Kidney (tissue), 14 donors: Measurements from ENCODE around the gene ABCB8. TPM values are rescaled to one million over a fixed set of nuclear protein-coding genes. Genes with fewer than 3 reads are reported as not detected.

Experiments used
- DNase-seq, 5 donors: peaks; one replicate each; pipeline ENCODE4 v3.0.0-alpha.2; 2013 to 2020
- FAIRE-seq: peaks from 2 replicates; lab custom pipeline; 2012; peaks lifted over from hg19 to GRCh38; lab: Jason Lieb, UNC
- H3K27ac ChIP-seq, 2 donors: one replicate each; pipeline ENCODE4 v1.7.0; 2013; ENCODE audit warnings: low read depth in 2 of 2, low read length in 2 of 2, inconsistent platforms in 1 of 2
- H3K27me3 ChIP-seq: one replicate; pipeline ENCODE4 v1.7.1; 2013; ENCODE audit warnings: low read length, inconsistent platforms; ENCODE audit not compliant: control insufficient read depth, insufficient read depth
- H3K36me3 ChIP-seq, 3 donors: one replicate each; pipeline versions ENCODE4 v1.7.0 to v1.7.1; 2013; ENCODE audit warnings: low read length in 3 of 3, control low read depth in 1 of 3, inconsistent platforms in 1 of 3; ENCODE audit not compliant: insufficient read depth in 3 of 3, control insufficient read depth in 2 of 3
- H3K4me1 ChIP-seq, 3 donors: one replicate each; pipeline versions ENCODE4 v1.7.0 to v1.7.1; 2013; ENCODE audit warnings: low read length in 3 of 3, inconsistent platforms in 1 of 3, low read depth in 1 of 3; ENCODE audit not compliant: control insufficient read depth in 2 of 3, insufficient read depth in 2 of 3
- H3K4me3 ChIP-seq, 3 donors: one replicate each; pipeline versions ENCODE4 v1.7.0 to v1.8.1; 2013; ENCODE audit warnings: low read length in 3 of 3, control low read depth in 1 of 3, inconsistent platforms in 1 of 3
- H3K9ac ChIP-seq, 3 donors: one replicate each; pipeline versions ENCODE4 v1.7.0 to v1.7.1; 2013; ENCODE audit warnings: low read length in 3 of 3, control low read depth in 1 of 3, inconsistent platforms in 1 of 3
- H3K9me3 ChIP-seq, 3 donors: one replicate each; pipeline versions ENCODE4 v1.7.0 to v1.7.1; 2013; ENCODE audit warnings: low read length in 3 of 3, control low read depth in 1 of 3, inconsistent platforms in 1 of 3; ENCODE audit not compliant: control insufficient read depth in 2 of 3, insufficient read depth in 1 of 3
- intact Hi-C: fragments of 100-400 bp; cut with DNase I; formaldehyde crosslinking; loops from one replicate; pipeline ENCODE4 v1.11.1; 2022
- polyA plus RNA-seq: library from polyadenylated mRNA; stranded (reverse); fragments of 350-450 nt; fragmentation: Illumina TruSeq; extraction: RNeasy Lipid Tissue Mini Kit (QIAGEN cat#74804); gene quantifications from one replicate; pipeline ENCODE4 v1.2.3, GENCODE V29; 2014; ENCODE audit warnings: low read depth, low replicate concordance; ENCODE audit not compliant: insufficient read depth
- total RNA-seq: library from RNA; stranded (reverse); fragmentation: NEBNext Ultra II Directional; extraction: Animal tissue kit (Norgen Biotek cat#: 25700); gene quantifications from one replicate; pipeline ENCODE4 v1.2.1, GENCODE V29; 2021
- TF ChIP-seq, protein P1 (sequence below): IDR thresholded peaks from 3 replicates; pipeline ENCODE4 v1.5.1; 2012; ENCODE audit warnings: mild to moderate bottlenecking, moderate library complexity, borderline replicate concordance; ENCODE audit not compliant: insufficient read depth; ENCODE audit errors: extremely low read depth
- donor health status: control.
- donor health status: control.
- donor health status: control.
- donor health status: control.
- donor health status: control.
- donor health status: DM: yes; HTN: yes; CAD: no.
- donor health status: Normal renal cell carcinoma (clear cell type).

ABCB8 gene
- total and polyA plus RNA-seq, 2 donors from 2014 or later = 34.3 to 36.0 TPM

DNA sequence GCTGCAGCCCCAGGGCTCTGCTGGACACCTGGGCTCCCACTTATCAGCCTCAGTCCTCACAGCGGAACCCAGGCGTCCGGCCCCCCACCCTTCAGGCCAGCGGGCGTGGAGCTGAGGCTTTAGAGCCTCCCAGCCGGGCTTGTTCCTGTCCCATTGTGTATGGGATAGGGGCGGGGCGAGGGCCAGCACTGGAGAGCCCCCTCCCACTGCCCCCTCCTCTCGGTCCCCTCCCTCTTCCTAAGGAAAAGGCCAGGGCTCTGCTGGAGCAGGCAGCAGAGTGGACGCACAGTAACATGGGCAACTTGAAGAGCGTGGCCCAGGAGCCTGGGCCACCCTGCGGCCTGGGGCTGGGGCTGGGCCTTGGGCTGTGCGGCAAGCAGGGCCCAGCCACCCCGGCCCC, 34.7 kb upstream of the ABCB8 start:
- intact Hi-C loops = no loop called here
- H3K9ac ChIP-seq = no peak overlapping the region
- FAIRE-seq = no peak
- no peaks in the 10 kb centered on the region for H3K4me1 ChIP-seq
- H3K27me3 ChIP-seq = no peaks in the 10 kb centered on the region
- TF ChIP-seq, protein P1, sequence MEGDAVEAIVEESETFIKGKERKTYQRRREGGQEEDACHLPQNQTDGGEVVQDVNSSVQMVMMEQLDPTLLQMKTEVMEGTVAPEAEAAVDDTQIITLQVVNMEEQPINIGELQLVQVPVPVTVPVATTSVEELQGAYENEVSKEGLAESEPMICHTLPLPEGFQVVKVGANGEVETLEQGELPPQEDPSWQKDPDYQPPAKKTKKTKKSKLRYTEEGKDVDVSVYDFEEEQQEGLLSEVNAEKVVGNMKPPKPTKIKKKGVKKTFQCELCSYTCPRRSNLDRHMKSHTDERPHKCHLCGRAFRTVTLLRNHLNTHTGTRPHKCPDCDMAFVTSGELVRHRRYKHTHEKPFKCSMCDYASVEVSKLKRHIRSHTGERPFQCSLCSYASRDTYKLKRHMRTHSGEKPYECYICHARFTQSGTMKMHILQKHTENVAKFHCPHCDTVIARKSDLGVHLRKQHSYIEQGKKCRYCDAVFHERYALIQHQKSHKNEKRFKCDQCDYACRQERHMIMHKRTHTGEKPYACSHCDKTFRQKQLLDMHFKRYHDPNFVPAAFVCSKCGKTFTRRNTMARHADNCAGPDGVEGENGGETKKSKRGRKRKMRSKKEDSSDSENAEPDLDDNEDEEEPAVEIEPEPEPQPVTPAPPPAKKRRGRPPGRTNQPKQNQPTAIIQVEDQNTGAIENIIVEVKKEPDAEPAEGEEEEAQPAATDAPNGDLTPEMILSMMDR = no peak
- peak in 2 of 5 donors; percentile 58 to 92 for DNase-seq
- peak overlapping the region; percentile 23 to 48 for H3K27ac ChIP-seq
- H3K9me3 ChIP-seq = peaks cover 0 to 3% (median 2%) of the 10 kb centered on the region in 3 donors
- peak overlapping the region in 2 of 3 donors; percentile 42 to 49 for H3K4me3 ChIP-seq
- H3K36me3 ChIP-seq = no peaks in the 10 kb centered on the region

DNA sequence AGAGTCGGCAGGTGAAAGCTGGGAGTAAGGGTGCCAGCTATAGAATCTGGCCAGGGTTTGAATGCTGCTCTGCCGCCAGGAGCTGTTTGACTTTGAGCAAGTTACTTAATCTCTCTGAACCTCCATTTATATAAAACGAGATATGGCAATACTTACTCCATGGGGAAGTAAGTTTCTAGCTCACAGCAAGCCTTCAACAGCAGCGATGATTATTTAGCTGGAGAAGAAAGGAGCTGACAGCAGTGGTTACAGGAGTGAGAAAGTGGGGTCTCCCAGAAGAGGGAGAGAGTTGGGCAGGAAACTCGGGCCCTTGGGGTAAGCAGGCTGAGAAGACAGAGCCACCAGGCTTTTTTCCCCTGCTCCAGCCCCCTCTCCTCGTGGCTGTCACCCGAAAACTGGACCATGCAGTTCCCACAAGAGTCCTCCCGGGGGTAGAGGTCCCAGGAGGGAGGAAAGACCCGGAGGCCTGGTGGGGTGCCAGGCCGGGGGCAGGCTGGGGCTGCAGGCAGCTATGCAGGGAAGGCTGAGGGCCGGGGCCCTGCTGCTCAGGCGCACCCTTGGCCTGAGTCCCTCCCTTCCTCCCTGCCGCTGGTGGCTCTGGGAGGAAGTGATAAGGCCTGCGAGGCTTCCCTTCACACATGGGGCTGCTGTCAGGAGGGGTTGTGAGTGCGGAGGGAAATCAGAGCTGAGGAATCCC, 34.0 kb upstream of the ABCB8 start:
- Histone ChIP-seq H3K27ac (no peak overlapping the region), H3K9ac (no peak overlapping the region), H3K27me3 (no peaks in the 10 kb centered on the region), H3K36me3 (no peaks in the 10 kb centered on the region), H3K4me1 (no peaks in the 10 kb centered on the region), H3K4me3 (peak overlapping the region in 2 of 3 donors; percentile 42 to 49), H3K9me3 (peaks cover 0 to 3% (median 2%) of the 10 kb centered on the region in 3 donors)
- FAIRE-seq = no peak
- intact Hi-C loops = no loop called here
- DNase-seq = peak in 2 of 5 donors; percentile 79 to 83
- TF ChIP-seq, protein P1 = no peak

DNA sequence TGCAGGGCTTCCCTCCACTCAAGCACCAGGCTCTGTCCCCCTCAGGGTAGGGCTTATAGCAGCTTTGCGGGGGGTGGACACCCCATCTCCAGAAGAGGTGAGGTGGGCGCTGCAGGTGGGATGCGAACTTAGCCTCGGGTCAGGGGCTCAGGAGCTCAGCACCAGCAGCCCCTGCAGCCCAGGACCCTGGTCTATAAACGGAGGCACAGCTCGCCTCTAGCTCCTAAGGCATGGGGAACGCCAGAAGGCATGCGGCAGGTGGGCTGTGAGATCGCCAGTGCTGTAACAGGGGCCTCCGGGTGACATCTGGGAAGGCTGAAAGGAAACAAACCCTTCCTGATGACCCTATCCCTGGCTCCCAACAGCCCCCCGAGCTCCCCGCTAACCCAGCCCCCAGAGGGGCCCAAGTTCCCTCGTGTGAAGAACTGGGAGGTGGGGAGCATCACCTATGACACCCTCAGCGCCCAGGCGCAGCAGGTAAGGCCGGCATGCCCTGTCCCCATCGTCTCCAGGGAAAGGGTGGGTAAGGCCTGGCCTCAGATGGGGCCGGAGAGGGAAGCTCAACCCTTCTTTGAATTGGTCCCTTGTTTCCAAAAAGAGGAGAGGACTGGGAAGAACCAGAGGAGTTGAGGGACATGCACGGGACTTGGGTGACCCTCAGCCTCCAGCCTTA, 33.3 kb upstream of the ABCB8 start:
- Histone ChIP-seq H3K9me3 (peaks cover 0 to 2% (median 0%) of the 10 kb centered on the region in 3 donors), H3K27ac (no peak overlapping the region), H3K9ac (no peak overlapping the region), H3K27me3 (no peaks in the 10 kb centered on the region), H3K4me1 (no peaks in the 10 kb centered on the region), H3K36me3 (no peaks in the 10 kb centered on the region), H3K4me3 (peak overlapping the region in 1 of 3 donors; percentile 49)
- TF ChIP-seq, protein P1 = no peak
- intact Hi-C loops = no loop called here
- FAIRE-seq (no peak), DNase-seq (no peak)
